Colonic mucosa (tissue), 4 donors: Measurements from ENCODE around the gene CCDC170. TPM values are rescaled to one million over a fixed set of nuclear protein-coding genes. Genes with fewer than 3 reads are reported as not detected.

Experiments used
- DNase-seq: peaks from one replicate; pipeline ENCODE4 v3.0.0-alpha.2; 2020
- H3K27ac ChIP-seq: fragments of 200-600 bp; one replicate; pipeline ENCODE4 v1.8.0; 2021
- H3K27me3 ChIP-seq: fragments of 200-600 bp; one replicate; pipeline ENCODE4 v1.8.0; 2021
- H3K36me3 ChIP-seq: fragments of 200-600 bp; one replicate; pipeline ENCODE4 v1.8.0; 2021
- H3K4me1 ChIP-seq: fragments of 200-600 bp; one replicate; pipeline ENCODE4 v1.8.0; 2021; ENCODE audit warnings: mild to moderate bottlenecking
- H3K4me3 ChIP-seq: fragments of 200-600 bp; one replicate; pipeline ENCODE4 v1.8.0; 2021
- H3K9ac ChIP-seq, 2 donors: one replicate each; pipeline ENCODE4 v1.7.0; 2013; ENCODE audit warnings: control low read depth in 2 of 2, low read depth in 2 of 2, low read length in 2 of 2
- H3K9me3 ChIP-seq: fragments of 200-600 bp; one replicate; pipeline ENCODE4 v1.8.0; 2021
- CTCF ChIP-seq: fragments of 200-600 bp; IDR thresholded peaks from one replicate; pipeline ENCODE4 v1.8.0; 2022; ENCODE audit warnings: antibody characterized with exemption, mild to moderate bottlenecking
- intact Hi-C: fragments of 100-400 bp; cut with DNase I; formaldehyde crosslinking; loops from one replicate; pipeline ENCODE4 v1.14.1; 2022
- total RNA-seq, 2 donors: library from RNA; stranded (reverse); fragmentation: NEBNext Ultra II Directional in 1 of 2; extraction: Animal tissue kit (Norgen Biotek cat#: 25700) in 1 of 2; gene quantifications; one replicate each; pipeline ENCODE4 v1.2.1, GENCODE V29; 2021
- donor health status: healthy.
- donor health status: DM: no; HTN: no; CAD: no.
- donor health status: DM: no; HTN: no; CAD: no.

CCDC170 gene
- total RNA-seq, 2 donors from 2014 or later, result 0.77 to 0.86 TPM

DNA sequence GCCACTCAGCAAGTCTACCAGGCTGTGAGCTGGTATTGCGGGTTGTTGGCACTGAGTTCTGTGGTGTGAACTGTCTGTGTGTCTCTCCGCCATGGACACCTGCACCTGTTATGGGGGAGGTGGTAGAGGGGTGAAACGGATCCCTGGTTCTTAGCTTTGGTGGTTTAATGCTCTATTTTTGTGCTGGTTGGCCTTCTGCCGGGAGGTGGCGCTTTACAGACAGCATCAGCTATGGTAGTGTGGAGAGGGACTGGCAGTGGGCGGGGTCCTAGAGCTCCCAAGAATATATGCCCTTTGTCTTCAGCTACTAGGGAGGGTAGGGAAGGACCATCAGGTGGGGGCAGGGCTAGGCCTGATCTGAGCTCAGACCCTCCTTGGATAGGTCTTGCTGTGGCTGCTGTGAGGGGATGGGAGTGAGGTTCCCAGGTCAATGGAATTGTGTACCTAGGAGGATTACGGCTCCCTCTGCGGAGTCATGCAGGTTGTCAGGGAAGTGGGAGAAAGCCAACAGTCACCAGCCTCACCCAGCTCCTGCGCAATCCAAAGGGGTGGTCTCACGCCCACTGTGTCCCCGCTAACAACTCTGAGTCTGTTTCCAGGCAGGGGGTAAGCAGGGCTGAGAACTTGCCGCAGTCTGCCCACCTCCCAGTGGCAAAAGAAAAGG, 154.3 kb downstream of the CCDC170 start:
- Histone ChIP-seq H3K36me3 (no peaks in the 10 kb centered on the region), H3K9me3 (no peaks in the 10 kb centered on the region), H3K9ac (no peak overlapping the region), H3K27me3 (no peaks in the 10 kb centered on the region), H3K4me1 (no peaks in the 10 kb centered on the region), H3K4me3 (no peak overlapping the region), H3K27ac (no peak overlapping the region)
- no peak for TF ChIP-seq CTCF
- DNase-seq, result no peak
- intact Hi-C loops, result no loop called here

- Histone ChIP-seq H3K9ac (no peak overlapping the region), H3K4me1 (no peaks in the 10 kb centered on the region), H3K36me3 (no peaks in the 10 kb centered on the region), H3K27me3 (no peaks in the 10 kb centered on the region), H3K27ac (no peak overlapping the region), H3K9me3 (no peaks in the 10 kb centered on the region), H3K4me3 (no peak overlapping the region)
- intact Hi-C loops, result no loop called here
- DNase-seq, result no peak
- no peak for TF ChIP-seq CTCF
These were observed 156.0 kb downstream of the CCDC170 start for GRCh38 chr6:151649835-151650234.

DNA sequence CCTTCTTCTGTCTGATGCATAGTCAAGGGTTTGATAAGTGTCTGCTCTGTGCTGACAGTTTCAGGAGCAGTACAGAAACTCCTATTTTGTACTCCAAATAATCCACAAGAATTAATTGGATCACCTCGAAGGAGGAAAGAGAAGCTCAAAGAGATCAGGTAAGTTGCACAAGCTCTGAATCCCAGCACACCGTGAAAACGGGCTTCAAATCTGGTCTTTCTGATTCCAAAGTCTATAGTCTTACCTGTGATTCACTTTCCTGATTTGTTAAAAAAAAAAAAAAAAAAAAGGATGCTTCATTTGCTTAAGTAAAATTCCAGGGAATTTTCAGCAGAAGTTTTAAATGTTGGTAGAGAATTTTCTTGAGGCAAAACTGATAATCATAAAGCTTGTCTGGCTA, 157.8 kb downstream of the CCDC170 start:
- TF ChIP-seq CTCF, result no peak

GRCh38 chr6:151652325-151652724, 158.5 kb downstream of the CCDC170 start:
- no peak for TF ChIP-seq CTCF
- Histone ChIP-seq H3K9me3 (no peaks in the 10 kb centered on the region), H3K27ac (no peak overlapping the region), H3K27me3 (no peaks in the 10 kb centered on the region), H3K4me3 (no peak overlapping the region), H3K9ac (no peak overlapping the region), H3K36me3 (no peaks in the 10 kb centered on the region), H3K4me1 (no peaks in the 10 kb centered on the region)
- intact Hi-C loops, result no loop called here
- no peak for DNase-seq

More for the DNA sequence above, 157.8 kb downstream of the CCDC170 start:
- intact Hi-C loops, result no loop called here
- Histone ChIP-seq H3K27me3 (no peaks in the 10 kb centered on the region), H3K27ac (no peak overlapping the region), H3K36me3 (no peaks in the 10 kb centered on the region), H3K4me1 (no peaks in the 10 kb centered on the region), H3K9me3 (no peaks in the 10 kb centered on the region), H3K4me3 (no peak overlapping the region), H3K9ac (no peak overlapping the region)
- no peak for DNase-seq

- Histone ChIP-seq H3K9me3 (no peaks in the 10 kb centered on the region), H3K27me3 (no peaks in the 10 kb centered on the region), H3K27ac (no peak overlapping the region), H3K4me1 (no peaks in the 10 kb centered on the region), H3K36me3 (no peaks in the 10 kb centered on the region), H3K9ac (no peak overlapping the region), H3K4me3 (no peak overlapping the region)
- DNase-seq, result no peak
- TF ChIP-seq CTCF, result no peak
- intact Hi-C loops, result no loop called here
These were observed 161.3 kb downstream of the CCDC170 start for GRCh38 chr6:151655099-151655498.
